Measurements from ENCODE around the gene RFPL1.

The RFPL1 gene

DNA sequence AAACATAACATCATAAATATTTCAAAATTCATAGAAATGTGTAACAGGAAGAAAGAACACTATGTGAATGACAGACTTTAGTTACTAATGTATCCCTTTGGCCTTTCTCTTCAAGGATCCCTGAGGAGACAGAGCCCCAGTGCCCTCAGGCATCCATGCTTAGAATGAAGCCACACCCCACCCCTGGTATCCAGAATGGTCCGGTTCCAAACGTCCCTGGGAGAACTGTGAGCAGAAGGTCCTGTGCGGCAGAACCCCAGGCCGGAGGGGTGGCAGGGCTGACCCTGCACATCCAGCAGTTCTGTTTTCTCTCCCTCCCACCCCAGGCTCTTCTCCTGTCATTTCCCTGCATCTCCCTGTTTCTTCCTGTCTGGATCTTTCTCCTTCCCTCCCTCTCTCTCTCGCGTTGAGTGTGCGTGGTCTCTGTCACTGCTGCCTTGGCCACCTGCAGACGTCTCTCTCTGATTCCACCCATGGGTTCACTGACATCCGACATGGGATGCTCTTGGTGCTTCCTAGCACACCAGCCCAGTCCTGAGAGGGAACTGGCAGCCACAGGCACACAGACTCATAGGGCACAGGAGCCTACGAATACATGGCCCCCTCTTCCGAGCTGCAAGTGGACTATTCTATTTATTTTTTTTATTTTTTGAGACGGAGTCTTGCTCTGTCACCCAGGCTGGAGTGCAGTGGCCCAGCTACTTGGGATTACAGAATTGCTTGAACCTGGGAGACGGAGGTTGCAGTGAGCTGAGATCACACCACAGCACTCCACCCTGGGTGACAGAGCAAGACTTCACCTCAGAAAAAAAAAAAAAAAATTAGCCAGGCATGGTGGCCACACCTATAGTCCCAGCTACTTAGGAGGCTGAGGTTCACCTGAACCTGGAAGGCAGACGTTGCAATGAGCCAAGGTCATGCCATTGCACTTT lies 5.7 kb downstream of the RFPL1 start:
- Histone ChIP-seq H3K4me3 (ENCODE audit: low read length) (no peak overlapping the region), H3K9ac (ENCODE audit: low read length) (no peak overlapping the region), H3K27ac (ENCODE audit: low read length) (no peak overlapping the region), H3K27me3 (ENCODE audit: control insufficient read depth, insufficient read depth, low read length) (no peaks in the 10 kb centered on the region), H3K36me3 (ENCODE audit: control insufficient read depth, low read depth, low read length) (no peaks in the 10 kb centered on the region), H3K4me1 (ENCODE audit: control insufficient read depth, low read depth, low read length) (no peaks in the 10 kb centered on the region), H3K9me3 (ENCODE audit: control insufficient read depth, low read depth, low read length) (no peaks in the 10 kb centered on the region)

DNA sequence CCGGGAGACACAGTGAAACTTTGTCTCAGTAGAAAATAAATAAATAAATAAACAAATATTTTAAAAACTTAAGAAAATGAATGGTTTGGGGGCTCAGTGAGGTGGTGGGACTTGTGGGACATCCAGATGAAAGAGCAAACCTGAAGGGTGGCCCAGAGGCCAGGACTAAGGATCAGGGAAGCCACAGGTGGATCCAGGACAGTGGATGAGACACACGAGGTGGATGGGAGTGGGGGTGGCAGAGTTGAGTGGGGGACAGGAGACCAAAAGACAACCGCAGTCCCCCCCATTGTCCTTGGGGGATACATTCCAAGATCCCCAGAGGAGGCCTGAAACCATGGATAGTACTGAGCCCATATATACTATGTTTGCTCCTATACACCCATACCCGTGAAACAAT lies 7.1 kb downstream of the RFPL1 start:
- H3K27ac ChIP-seq (ENCODE audit: low read length), result no peak overlapping the region

DNA sequence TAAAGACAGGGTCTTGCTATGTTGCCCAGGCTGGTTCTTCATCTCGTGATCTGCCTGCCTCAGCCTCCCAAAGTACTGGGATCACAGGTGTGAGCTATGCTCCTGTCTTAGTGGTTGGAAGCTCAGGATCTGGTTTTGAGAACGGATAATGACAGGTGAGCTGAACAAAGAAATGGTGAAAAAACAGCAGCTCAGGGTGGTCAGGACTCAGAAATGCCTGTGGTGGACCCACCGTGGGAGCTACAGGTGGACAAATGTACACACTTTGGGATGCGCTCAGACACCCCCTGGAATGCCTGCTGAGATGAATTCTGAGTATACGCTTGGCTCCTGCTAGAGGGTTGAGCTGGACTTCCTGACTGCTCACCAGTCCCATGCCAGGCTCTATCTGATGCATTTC lies 9.5 kb downstream of the RFPL1 start:
- no peaks in the 10 kb centered on the region for H3K36me3 ChIP-seq (ENCODE audit: control insufficient read depth, low read depth, low read length)
- H3K9ac ChIP-seq (ENCODE audit: low read length), result no peak overlapping the region
- H3K4me3 ChIP-seq (ENCODE audit: low read length), result no peak overlapping the region
- H3K27ac ChIP-seq (ENCODE audit: low read length), result no peak overlapping the region
- H3K4me1 ChIP-seq (ENCODE audit: control insufficient read depth, low read depth, low read length), result no peaks in the 10 kb centered on the region
- H3K27me3 ChIP-seq (ENCODE audit: control insufficient read depth, insufficient read depth, low read length), result no peaks in the 10 kb centered on the region
- H3K9me3 ChIP-seq (ENCODE audit: control insufficient read depth, low read depth, low read length), result no peaks in the 10 kb centered on the region

More for the DNA sequence above, 7.1 kb downstream of the RFPL1 start:
- no peaks in the 10 kb centered on the region for H3K36me3 ChIP-seq (ENCODE audit: control insufficient read depth, low read depth, low read length)
- no peaks in the 10 kb centered on the region for H3K9me3 ChIP-seq (ENCODE audit: control insufficient read depth, low read depth, low read length)
- no peak overlapping the region for H3K9ac ChIP-seq (ENCODE audit: low read length)
- no peaks in the 10 kb centered on the region for H3K4me1 ChIP-seq (ENCODE audit: control insufficient read depth, low read depth, low read length)
- H3K4me3 ChIP-seq (ENCODE audit: low read length), result no peak overlapping the region
- no peaks in the 10 kb centered on the region for H3K27me3 ChIP-seq (ENCODE audit: control insufficient read depth, insufficient read depth, low read length)

DNA sequence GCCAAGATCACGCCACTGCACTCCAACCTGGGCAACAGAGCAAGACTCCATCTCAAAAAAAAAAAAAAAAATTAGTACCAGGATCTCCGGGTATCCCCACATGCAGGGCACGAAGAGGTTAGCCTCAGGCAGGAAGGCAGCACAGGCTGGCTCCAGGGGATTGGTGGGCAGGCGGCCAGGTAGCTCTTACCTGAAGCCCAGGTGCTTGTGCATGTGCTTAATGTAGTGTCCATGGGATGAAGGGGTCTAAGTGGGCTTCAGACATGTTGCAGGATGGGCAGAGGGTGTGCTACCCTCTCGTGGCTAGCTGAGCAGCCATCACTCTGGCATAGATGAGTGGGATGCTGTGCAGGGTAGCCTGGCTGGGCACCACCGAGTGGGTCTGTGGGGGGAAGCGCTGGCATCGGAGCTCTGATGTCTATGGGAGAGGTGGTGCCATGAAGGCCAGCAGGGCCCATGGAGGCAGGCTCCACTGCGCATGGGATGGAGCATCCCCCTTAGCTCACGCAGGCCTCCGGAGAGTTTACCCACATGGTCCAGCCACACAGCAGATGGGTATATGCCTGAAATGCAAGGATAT lies 11.0 kb downstream of the RFPL1 start:
- no peak overlapping the region for H3K4me3 ChIP-seq (ENCODE audit: low read length)
- no peaks in the 10 kb centered on the region for H3K36me3 ChIP-seq (ENCODE audit: control insufficient read depth, low read depth, low read length)
- H3K9ac ChIP-seq (ENCODE audit: low read length), result no peak overlapping the region
- no peaks in the 10 kb centered on the region for H3K27me3 ChIP-seq (ENCODE audit: control insufficient read depth, insufficient read depth, low read length)
- no peak overlapping the region for H3K27ac ChIP-seq (ENCODE audit: low read length)
- H3K4me1 ChIP-seq (ENCODE audit: control insufficient read depth, low read depth, low read length), result no peaks in the 10 kb centered on the region
- H3K9me3 ChIP-seq (ENCODE audit: control insufficient read depth, low read depth, low read length), result no peaks in the 10 kb centered on the region

DNA sequence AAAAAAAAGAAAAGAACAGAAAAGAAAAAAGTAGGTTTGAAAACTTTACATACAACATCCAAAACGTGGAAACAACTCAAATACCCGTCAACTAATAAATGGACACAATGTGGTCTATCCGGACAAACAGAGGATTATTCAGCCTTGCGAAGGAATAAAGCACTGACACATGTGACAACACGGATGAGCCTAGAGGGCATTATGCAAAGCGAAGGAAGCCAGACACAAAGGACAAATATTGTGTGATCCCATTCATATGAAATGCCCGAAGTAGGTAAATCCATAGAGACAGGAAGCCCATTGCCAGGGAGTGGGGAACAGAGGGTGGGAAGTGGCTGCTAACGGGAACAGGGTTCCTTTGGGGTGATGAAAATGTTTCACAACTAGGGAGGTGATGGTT lies 11.8 kb downstream of the RFPL1 start:
- Histone ChIP-seq H3K9me3 (ENCODE audit: control insufficient read depth, low read depth, low read length) (no peaks in the 10 kb centered on the region), H3K4me3 (ENCODE audit: low read length) (no peak overlapping the region), H3K27ac (ENCODE audit: low read length) (no peak overlapping the region), H3K36me3 (ENCODE audit: control insufficient read depth, low read depth, low read length) (no peaks in the 10 kb centered on the region), H3K27me3 (ENCODE audit: control insufficient read depth, insufficient read depth, low read length) (no peaks in the 10 kb centered on the region), H3K4me1 (ENCODE audit: control insufficient read depth, low read depth, low read length) (no peaks in the 10 kb centered on the region), H3K9ac (ENCODE audit: low read length) (no peak overlapping the region)

DNA sequence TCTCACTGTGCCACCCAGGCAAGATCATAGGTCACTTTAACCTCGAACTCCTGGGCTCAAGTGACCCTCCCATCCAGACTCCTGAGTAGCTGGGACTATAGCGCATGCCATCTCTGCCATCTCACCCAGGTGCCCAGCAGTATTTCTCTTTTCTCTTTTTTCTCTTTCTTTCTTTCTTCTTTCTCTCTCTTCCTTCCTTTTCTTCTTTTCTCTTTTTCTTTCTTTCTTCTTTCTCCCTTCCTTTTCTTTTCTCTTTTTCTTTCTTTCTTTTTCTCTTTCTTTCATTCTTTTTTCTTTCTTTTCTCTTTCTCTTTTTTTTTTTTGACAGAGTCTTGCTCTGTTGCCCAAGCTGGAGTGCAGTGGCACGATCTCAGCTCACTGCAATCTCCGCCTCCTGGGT lies 13.5 kb downstream of the RFPL1 start:
- no peak overlapping the region for H3K27ac ChIP-seq (ENCODE audit: low read length)
- H3K9me3 ChIP-seq (ENCODE audit: control insufficient read depth, low read depth, low read length), result no peaks in the 10 kb centered on the region
- H3K4me3 ChIP-seq (ENCODE audit: low read length), result no peak overlapping the region
- no peaks in the 10 kb centered on the region for H3K4me1 ChIP-seq (ENCODE audit: control insufficient read depth, low read depth, low read length)
- H3K27me3 ChIP-seq (ENCODE audit: control insufficient read depth, insufficient read depth, low read length), result no peaks in the 10 kb centered on the region
- no peak overlapping the region for H3K9ac ChIP-seq (ENCODE audit: low read length)
- H3K36me3 ChIP-seq (ENCODE audit: control insufficient read depth, low read depth, low read length), result no peaks in the 10 kb centered on the region

DNA sequence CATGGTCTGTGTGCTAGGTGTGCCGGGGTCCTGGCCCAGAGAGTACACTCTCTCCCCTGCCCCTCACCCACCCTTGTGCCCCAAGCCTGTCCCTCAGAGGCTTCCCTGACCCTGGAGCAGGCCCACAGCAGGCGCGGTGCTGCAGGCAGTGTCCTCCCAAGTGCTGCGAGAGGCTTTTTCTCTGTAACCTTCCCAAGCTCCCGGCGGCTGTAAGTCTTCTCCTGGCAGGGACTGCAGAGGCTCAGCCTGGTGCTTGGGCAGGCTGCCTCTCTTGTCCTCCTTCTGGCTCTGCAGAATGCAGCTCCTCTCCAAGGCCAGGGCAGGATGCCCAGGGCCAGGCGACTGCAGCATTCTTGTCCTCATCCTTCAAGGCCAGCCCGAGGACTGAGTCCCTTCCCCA lies 15.9 kb downstream of the RFPL1 start:
- H3K27me3 ChIP-seq (ENCODE audit: control insufficient read depth, insufficient read depth, low read length), result no peaks in the 10 kb centered on the region
- H3K4me3 ChIP-seq (ENCODE audit: low read length), result no peak overlapping the region
- H3K4me1 ChIP-seq (ENCODE audit: control insufficient read depth, low read depth, low read length), result no peaks in the 10 kb centered on the region
- H3K27ac ChIP-seq (ENCODE audit: low read length), result no peak overlapping the region
- no peaks in the 10 kb centered on the region for H3K9me3 ChIP-seq (ENCODE audit: control insufficient read depth, low read depth, low read length)
- no peak overlapping the region for H3K9ac ChIP-seq (ENCODE audit: low read length)
- no peaks in the 10 kb centered on the region for H3K36me3 ChIP-seq (ENCODE audit: control insufficient read depth, low read depth, low read length)

DNA sequence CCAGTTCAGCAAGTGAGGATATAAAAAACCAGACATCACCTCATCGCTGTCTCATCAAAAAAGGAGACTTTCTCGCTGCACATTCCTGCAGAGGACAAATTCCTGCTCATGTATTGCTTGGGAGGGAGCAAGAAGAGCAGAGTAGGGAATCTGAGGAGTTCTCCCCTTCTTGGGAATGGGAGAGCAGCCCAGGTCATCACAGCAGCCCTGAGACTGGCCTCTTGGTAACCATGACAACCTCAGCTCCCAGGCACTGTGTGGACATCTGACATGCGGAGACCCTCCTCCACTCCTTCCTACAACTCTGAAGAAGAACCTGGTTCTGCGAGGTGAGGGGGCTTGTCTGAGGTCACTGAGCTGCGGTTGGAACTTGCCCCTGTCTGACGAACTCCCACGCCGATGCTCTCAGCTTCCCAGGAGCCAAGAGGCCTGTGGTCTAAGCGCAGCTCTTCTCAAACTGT lies 17.9 kb downstream of the RFPL1 start:
- Histone ChIP-seq H3K27me3 (ENCODE audit: control insufficient read depth, insufficient read depth, low read length) (no peaks in the 10 kb centered on the region), H3K9ac (ENCODE audit: low read length) (no peak overlapping the region), H3K4me3 (ENCODE audit: low read length) (no peak overlapping the region), H3K27ac (ENCODE audit: low read length) (no peak overlapping the region), H3K36me3 (ENCODE audit: control insufficient read depth, low read depth, low read length) (no peaks in the 10 kb centered on the region), H3K9me3 (ENCODE audit: control insufficient read depth, low read depth, low read length) (no peaks in the 10 kb centered on the region), H3K4me1 (ENCODE audit: control insufficient read depth, low read depth, low read length) (no peaks in the 10 kb centered on the region)

DNA sequence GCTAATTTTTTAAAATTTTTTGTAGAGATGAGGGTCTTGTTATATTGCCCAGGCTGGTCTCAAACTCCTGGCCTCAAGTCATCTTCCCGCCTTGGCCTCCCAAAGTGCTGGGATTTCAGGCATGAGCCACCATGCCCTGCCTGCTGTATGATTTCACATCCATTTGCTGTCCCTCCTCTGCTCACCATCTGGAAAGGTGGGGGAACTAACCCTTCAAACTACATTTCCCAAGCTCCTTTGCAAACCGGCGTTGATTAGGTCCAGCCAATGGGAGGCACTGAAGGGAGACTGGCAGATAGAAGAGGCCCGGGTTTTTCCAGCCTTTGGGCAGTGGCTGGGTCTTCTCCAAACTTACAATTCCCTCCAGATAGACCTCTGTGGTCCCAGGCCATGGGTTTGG lies 19.3 kb downstream of the RFPL1 start:
- Histone ChIP-seq H3K27ac (ENCODE audit: low read length) (no peak overlapping the region), H3K27me3 (ENCODE audit: control insufficient read depth, insufficient read depth, low read length) (no peaks in the 10 kb centered on the region), H3K9ac (ENCODE audit: low read length) (no peak overlapping the region), H3K4me3 (ENCODE audit: low read length) (no peak overlapping the region), H3K36me3 (ENCODE audit: control insufficient read depth, low read depth, low read length) (no peaks in the 10 kb centered on the region), H3K4me1 (ENCODE audit: control insufficient read depth, low read depth, low read length) (no peaks in the 10 kb centered on the region), H3K9me3 (ENCODE audit: control insufficient read depth, low read depth, low read length) (no peaks in the 10 kb centered on the region)

DNA sequence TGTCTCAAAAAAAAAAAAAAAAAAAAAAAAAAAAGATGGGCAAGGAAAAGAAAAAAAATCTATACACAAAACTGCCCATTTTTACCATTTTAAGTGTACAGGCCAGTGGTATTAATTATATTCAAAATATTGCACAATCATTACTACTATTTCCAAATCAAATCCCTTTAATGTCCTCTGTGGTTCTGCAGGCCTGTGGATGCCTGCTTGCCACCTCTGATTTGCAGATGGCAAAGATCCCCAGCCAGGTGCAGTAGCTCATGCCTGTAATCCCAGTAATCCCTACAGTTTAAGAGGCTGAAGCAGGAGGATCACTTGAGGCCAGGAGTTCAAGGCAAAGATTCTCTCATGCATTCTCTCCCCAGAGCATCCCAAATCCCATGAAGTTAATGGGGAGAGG lies 20.2 kb downstream of the RFPL1 start:
- H3K4me3 ChIP-seq (ENCODE audit: low read length), result no peak overlapping the region
- no peaks in the 10 kb centered on the region for H3K36me3 ChIP-seq (ENCODE audit: control insufficient read depth, low read depth, low read length)
- H3K4me1 ChIP-seq (ENCODE audit: control insufficient read depth, low read depth, low read length), result no peaks in the 10 kb centered on the region
- no peak overlapping the region for H3K9ac ChIP-seq (ENCODE audit: low read length)
- H3K9me3 ChIP-seq (ENCODE audit: control insufficient read depth, low read depth, low read length), result no peaks in the 10 kb centered on the region
- H3K27ac ChIP-seq (ENCODE audit: low read length), result no peak overlapping the region
- H3K27me3 ChIP-seq (ENCODE audit: control insufficient read depth, insufficient read depth, low read length), result no peaks in the 10 kb centered on the region

DNA sequence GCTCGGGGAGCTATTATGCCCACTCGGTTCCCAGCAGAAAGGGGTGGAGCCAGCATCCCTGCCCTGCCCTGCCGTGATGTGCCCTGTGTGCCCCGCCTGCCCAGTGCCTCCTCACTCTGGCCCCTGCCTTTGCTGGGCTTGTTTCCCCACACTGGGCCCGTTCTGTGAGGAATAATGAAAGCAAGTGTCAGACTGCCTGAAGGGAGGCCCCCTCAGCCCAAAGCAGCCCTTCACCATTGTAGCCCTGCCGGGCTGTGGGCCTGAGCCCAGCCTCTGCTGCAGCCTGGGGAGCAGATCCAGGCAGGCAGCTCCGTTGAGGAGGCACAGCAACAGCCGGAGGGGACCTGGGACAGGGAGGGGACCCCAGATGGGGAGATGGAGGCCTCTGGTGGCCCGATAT lies 21.4 kb downstream of the RFPL1 start:
- Histone ChIP-seq H3K27me3 (ENCODE audit: control insufficient read depth, insufficient read depth, low read length) (no peaks in the 10 kb centered on the region), H3K9me3 (ENCODE audit: control insufficient read depth, low read depth, low read length) (no peaks in the 10 kb centered on the region), H3K27ac (ENCODE audit: low read length) (no peak overlapping the region), H3K4me1 (ENCODE audit: control insufficient read depth, low read depth, low read length) (no peaks in the 10 kb centered on the region), H3K36me3 (ENCODE audit: control insufficient read depth, low read depth, low read length) (no peaks in the 10 kb centered on the region), H3K4me3 (ENCODE audit: low read length) (no peak overlapping the region), H3K9ac (ENCODE audit: low read length) (no peak overlapping the region)

DNA sequence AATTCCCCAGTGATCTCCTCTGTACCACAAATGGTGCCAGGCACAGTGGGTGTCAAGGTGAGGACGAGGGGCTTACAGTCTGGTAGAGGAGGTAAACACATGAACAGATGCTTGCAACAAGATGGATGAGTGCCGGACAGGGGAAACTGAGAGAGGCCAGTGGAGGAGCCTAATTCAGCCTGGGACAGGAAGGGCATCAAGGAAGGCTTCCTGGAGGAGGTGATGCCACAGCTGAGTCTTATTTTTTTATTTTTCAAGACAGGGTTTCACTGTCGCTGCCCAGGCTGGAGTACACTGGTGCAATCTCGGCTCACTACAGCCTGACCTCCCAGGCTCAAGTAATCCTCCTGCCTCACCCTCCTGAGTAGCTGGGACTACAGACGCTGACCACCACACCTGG lies 22.9 kb downstream of the RFPL1 start:
- Histone ChIP-seq H3K27ac (ENCODE audit: low read length) (no peak overlapping the region), H3K9me3 (ENCODE audit: control insufficient read depth, low read depth, low read length) (no peaks in the 10 kb centered on the region)

More for the DNA sequence above, 22.9 kb downstream of the RFPL1 start:
- no peaks in the 10 kb centered on the region for H3K27me3 ChIP-seq (ENCODE audit: control insufficient read depth, insufficient read depth, low read length)
- H3K4me1 ChIP-seq (ENCODE audit: control insufficient read depth, low read depth, low read length), result no peaks in the 10 kb centered on the region
- H3K4me3 ChIP-seq (ENCODE audit: low read length), result no peak overlapping the region
- H3K36me3 ChIP-seq (ENCODE audit: control insufficient read depth, low read depth, low read length), result no peaks in the 10 kb centered on the region
- no peak overlapping the region for H3K9ac ChIP-seq (ENCODE audit: low read length)

Measured in iPS-18a (cell line).